NCI-H460 (cell line): Measurements from ENCODE around the gene RAB24. TPM values are rescaled to one million over a fixed set of nuclear protein-coding genes. Genes with fewer than 3 reads are reported as not detected.

Experiments used
- DNase-seq: peaks from one replicate; pipeline ENCODE4 v3.0.0-alpha.2; 2016; ENCODE audit warnings: low read depth; ENCODE audit errors: extremely low read depth
- total RNA-seq: library from RNA; depleted of rRNA; stranded (reverse); fragments of >200 nt; shearing (Covaris generic); gene quantifications from 2 replicates; pipeline ENCODE4 v1.2.3, GENCODE V29; 2014

Gene RAB24
- total RNA-seq, 1 experiment from 2014 or later: 29.7 TPM

GRCh38 chr5:177333420-177334154 is 30.1 kb upstream of the RAB24 start:
- DNase-seq: no peak

- no peak for DNase-seq
Observed at GRCh38 chr5:177332896-177333260, 29.4 kb upstream of the RAB24 start.

GRCh38 chr5:177332031-177332895 is 28.7 kb upstream of the RAB24 start:
- DNase-seq: no peak

- DNase-seq: no peak
Observed at GRCh38 chr5:177330991-177331842, 27.7 kb upstream of the RAB24 start.

GRCh38 chr5:177329883-177330282 is 26.4 kb upstream of the RAB24 start:
- no peak for DNase-seq

- DNase-seq: no peak
Observed at GRCh38 chr5:177328545-177329231, 25.2 kb upstream of the RAB24 start.

- no peak for DNase-seq
Observed at GRCh38 chr5:177327539-177328522, 24.3 kb upstream of the RAB24 start.

- DNase-seq: no peak
Observed at GRCh38 chr5:177325868-177326381, 22.4 kb upstream of the RAB24 start.

- no peak for DNase-seq
Observed at GRCh38 chr5:177320879-177321278, 17.4 kb upstream of the RAB24 start.

- no peak for DNase-seq
Observed at GRCh38 chr5:177319913-177320588, 16.5 kb upstream of the RAB24 start.

- peak; percentile 64 for DNase-seq
Observed at GRCh38 chr5:177317959-177318377, 14.4 kb upstream of the RAB24 start.

GRCh38 chr5:177316005-177316404 is 12.5 kb upstream of the RAB24 start:
- DNase-seq: no peak

- no peak for DNase-seq
Observed at GRCh38 chr5:177315411-177315810, 11.9 kb upstream of the RAB24 start.

- DNase-seq: no peak
Observed at GRCh38 chr5:177314376-177315342, 11.1 kb upstream of the RAB24 start.

- no peak for DNase-seq
Observed at GRCh38 chr5:177313561-177314259, 10.2 kb upstream of the RAB24 start.

- DNase-seq: no peak
Observed at GRCh38 chr5:177312649-177313181, 9.2 kb upstream of the RAB24 start.
